Measurements from ENCODE around the gene CLSTN2. TPM values are rescaled to one million over a fixed set of nuclear protein-coding genes. Genes with fewer than 3 reads are reported as not detected.

CLSTN2 gene
- total and polyA plus RNA-seq, 2 of the 4 experiments (the other 2 are of a cell fraction) = under 0.01 to 0.07 TPM

DNA sequence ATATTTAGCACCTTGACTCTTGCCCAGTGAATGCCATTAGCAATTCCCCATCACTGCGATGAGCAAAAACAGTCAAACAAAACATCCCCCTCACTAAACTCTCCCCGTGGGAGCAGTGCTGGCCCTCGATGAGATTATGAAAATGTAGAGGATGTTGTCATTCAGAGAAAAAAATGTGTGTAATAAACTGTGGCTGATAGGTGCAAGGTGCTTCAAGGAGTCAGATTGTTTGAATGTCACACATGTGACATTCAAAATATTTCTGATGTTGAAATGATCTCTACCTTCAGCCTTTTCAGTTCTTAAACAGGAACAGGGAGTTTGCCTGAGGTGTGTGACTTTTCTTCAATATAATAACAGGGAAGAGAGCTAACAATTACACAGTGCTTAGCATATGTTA is 461.1 kb downstream of the CLSTN2 start (continued):
- no peak for TF ChIP-seq NFE2L2 (IDR thresholded peaks at IDR 0.05; ENCODE audit: low read depth, low read length)
- TF ChIP-seq MXI1 (IDR thresholded peaks at IDR 0.05; ENCODE audit: borderline replicate concordance, low read depth, low read length) = no peak
- TF ChIP-seq CHD1 (IDR thresholded peaks at IDR 0.05; ENCODE audit: low read depth, low read length) = no peak
- TF ChIP-seq MAZ (IDR thresholded peaks at IDR 0.05; ENCODE audit: borderline replicate concordance, low read depth, low read length) = no peak
- TF ChIP-seq FOS (IDR thresholded peaks at IDR 0.05; ENCODE audit: low read depth, low read length) = no peak
- TF ChIP-seq POLR2A (IDR thresholded peaks at IDR 0.05; ENCODE audit: low read depth, low read length) = no peak
- TF ChIP-seq MAFK (IDR thresholded peaks at IDR 0.05; ENCODE audit: low read depth, low read length) = no peak
- no peak for TF ChIP-seq RAD21 (IDR thresholded peaks at IDR 0.05; ENCODE audit: low read length)

DNA sequence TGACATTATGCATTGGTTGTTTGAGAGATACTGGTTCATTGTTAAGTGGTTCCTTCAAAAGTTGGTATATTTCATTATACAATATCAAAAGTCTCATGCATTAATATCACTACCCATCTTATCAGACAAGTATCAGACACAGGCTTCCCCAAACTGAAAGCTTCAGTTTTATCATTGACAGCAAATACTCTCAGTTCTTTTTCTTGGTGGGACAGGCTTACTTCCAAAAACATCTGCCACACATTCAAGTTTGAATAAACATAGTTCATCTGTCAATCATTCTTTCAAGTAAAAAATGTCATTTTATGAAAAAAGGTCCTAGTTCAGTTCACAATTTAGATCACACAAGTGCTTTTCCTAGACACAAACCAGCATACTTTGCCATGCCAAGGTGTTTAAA is 462.9 kb downstream of the CLSTN2 start:
- H3K14ac ChIP-seq (replicated peaks; ENCODE audit: low read depth, low read length) = no peak overlapping the region
- H2AFZ ChIP-seq (replicated peaks; ENCODE audit: low read length, poor library complexity) = no peak overlapping the region
- no peak overlapping the region for H2BK5ac ChIP-seq (ENCODE audit: low read depth, low read length, poor library complexity, severe bottlenecking)
- no peak overlapping the region for H3K4me3 ChIP-seq (ENCODE audit: insufficient read depth, low read depth, low read length)
- POLR2A ChIA-PET (ENCODE audit: unreplicated experiment) = no interaction called here
- CTCF ChIA-PET = no interaction called here
- ATAC-seq (ENCODE audit: low read depth) = no peak
- H2BK15ac ChIP-seq (ENCODE audit: low read depth, low read length) = no peak overlapping the region
- no peak overlapping the region for H4K8ac ChIP-seq (ENCODE audit: low read depth in 2 of 2, low read length in 2 of 2)
- H4K91ac ChIP-seq (ENCODE audit: insufficient read depth, low read depth, low read length) = no peak overlapping the region
- H3K27me3 ChIP-seq (ENCODE audit: control insufficient read depth, insufficient read depth, low read length) = no peaks in the 10 kb centered on the region
- DNase-seq = no peak
- intact Hi-C loops (cut with micrococcal nuclease) = no loop called here
- H3K18ac ChIP-seq (ENCODE audit: low read depth, low read length) = no peak overlapping the region
- H3K4me1 ChIP-seq (ENCODE audit: control insufficient read depth, insufficient read depth, low read length) = no peaks in the 10 kb centered on the region
- H3K79me1 ChIP-seq (ENCODE audit: low read depth in 1 of 2, low read length in 2 of 2) = no peaks in the 10 kb centered on the region
- no peak overlapping the region for H3K4me2 ChIP-seq (ENCODE audit: low read depth, low read length)
- no TSS peak for BruUV-seq (replicated peaks)
- H2BK120ac ChIP-seq (ENCODE audit: low read depth, low read length) = no peak overlapping the region
- in situ Hi-C loops (cut with MboI; ENCODE audit: low sequenced_read_pairs) = no loop called here
- H3K27ac ChIP-seq (ENCODE audit: insufficient read depth, low read length) = no peak overlapping the region
- no peak overlapping the region for H4K5ac ChIP-seq (ENCODE audit: low read depth, low read length)
- H4K20me1 ChIP-seq (ENCODE audit: insufficient read depth, low read length) = no peaks in the 10 kb centered on the region
- no peak overlapping the region for H3K4ac ChIP-seq (ENCODE audit: low read depth, low read length)
- no peaks in the 10 kb centered on the region for H3K36me3 ChIP-seq (ENCODE audit: control insufficient read depth, insufficient read depth, low read length)
- no peak overlapping the region for H3K56ac ChIP-seq (ENCODE audit: extremely low read depth, insufficient read depth, low read length)
- H2AK5ac ChIP-seq (ENCODE audit: low read depth, low read length) = no peak overlapping the region
- no peaks in the 10 kb centered on the region for H3K9me3 ChIP-seq (ENCODE audit: control insufficient read depth, insufficient read depth, low read length)
- no peak overlapping the region for H3K23ac ChIP-seq (ENCODE audit: low read depth, low read length)
- H3K9ac ChIP-seq (ENCODE audit: low read depth, low read length) = no peak overlapping the region
- H3K9me1 ChIP-seq (ENCODE audit: insufficient read depth, low read length) = no peaks in the 10 kb centered on the region
- dilution Hi-C loops (cut with HindIII; ENCODE audit: low sequenced_read_pairs, unreplicated experiment) = no loop called here
- H2BK20ac ChIP-seq (ENCODE audit: low read depth, low read length) = no peak overlapping the region
- no peak overlapping the region for H2AK9ac ChIP-seq (replicated peaks; ENCODE audit: low read depth, low read length, poor library complexity)
- TF ChIP-seq CEBPB (IDR thresholded peaks at IDR 0.05; ENCODE audit: low read depth, low read length) = no peak
- TF ChIP-seq MAZ (IDR thresholded peaks at IDR 0.05; ENCODE audit: borderline replicate concordance, low read depth, low read length) = no peak
- TF ChIP-seq, protein P1, sequence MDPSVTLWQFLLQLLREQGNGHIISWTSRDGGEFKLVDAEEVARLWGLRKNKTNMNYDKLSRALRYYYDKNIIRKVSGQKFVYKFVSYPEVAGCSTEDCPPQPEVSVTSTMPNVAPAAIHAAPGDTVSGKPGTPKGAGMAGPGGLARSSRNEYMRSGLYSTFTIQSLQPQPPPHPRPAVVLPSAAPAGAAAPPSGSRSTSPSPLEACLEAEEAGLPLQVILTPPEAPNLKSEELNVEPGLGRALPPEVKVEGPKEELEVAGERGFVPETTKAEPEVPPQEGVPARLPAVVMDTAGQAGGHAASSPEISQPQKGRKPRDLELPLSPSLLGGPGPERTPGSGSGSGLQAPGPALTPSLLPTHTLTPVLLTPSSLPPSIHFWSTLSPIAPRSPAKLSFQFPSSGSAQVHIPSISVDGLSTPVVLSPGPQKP (IDR thresholded peaks at IDR 0.05; ENCODE audit: borderline replicate concordance, low read depth, low read length) = no peak
- no peak for TF ChIP-seq NFE2L2 (IDR thresholded peaks at IDR 0.05; ENCODE audit: low read depth, low read length)
- TF ChIP-seq MXI1 (IDR thresholded peaks at IDR 0.05; ENCODE audit: borderline replicate concordance, low read depth, low read length) = no peak
- no peak for TF ChIP-seq BHLHE40 (IDR thresholded peaks at IDR 0.05; ENCODE audit: low read depth, low read length)
- TF ChIP-seq RFX5 (IDR thresholded peaks at IDR 0.05; ENCODE audit: low read depth, low read length) = no peak
- TF ChIP-seq SMC3 (IDR thresholded peaks at IDR 0.05; ENCODE audit: low read depth, low read length) = no peak
- no peak for TF ChIP-seq MAFK (IDR thresholded peaks at IDR 0.05; ENCODE audit: low read depth, low read length)
- no peak for TF ChIP-seq CHD1 (IDR thresholded peaks at IDR 0.05; ENCODE audit: low read depth, low read length)
- TF ChIP-seq, protein P2, sequence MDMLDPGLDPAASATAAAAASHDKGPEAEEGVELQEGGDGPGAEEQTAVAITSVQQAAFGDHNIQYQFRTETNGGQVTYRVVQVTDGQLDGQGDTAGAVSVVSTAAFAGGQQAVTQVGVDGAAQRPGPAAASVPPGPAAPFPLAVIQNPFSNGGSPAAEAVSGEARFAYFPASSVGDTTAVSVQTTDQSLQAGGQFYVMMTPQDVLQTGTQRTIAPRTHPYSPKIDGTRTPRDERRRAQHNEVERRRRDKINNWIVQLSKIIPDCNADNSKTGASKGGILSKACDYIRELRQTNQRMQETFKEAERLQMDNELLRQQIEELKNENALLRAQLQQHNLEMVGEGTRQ (IDR thresholded peaks at IDR 0.05; ENCODE audit: low read depth, low read length) = no peak
- TF ChIP-seq, protein P3, sequence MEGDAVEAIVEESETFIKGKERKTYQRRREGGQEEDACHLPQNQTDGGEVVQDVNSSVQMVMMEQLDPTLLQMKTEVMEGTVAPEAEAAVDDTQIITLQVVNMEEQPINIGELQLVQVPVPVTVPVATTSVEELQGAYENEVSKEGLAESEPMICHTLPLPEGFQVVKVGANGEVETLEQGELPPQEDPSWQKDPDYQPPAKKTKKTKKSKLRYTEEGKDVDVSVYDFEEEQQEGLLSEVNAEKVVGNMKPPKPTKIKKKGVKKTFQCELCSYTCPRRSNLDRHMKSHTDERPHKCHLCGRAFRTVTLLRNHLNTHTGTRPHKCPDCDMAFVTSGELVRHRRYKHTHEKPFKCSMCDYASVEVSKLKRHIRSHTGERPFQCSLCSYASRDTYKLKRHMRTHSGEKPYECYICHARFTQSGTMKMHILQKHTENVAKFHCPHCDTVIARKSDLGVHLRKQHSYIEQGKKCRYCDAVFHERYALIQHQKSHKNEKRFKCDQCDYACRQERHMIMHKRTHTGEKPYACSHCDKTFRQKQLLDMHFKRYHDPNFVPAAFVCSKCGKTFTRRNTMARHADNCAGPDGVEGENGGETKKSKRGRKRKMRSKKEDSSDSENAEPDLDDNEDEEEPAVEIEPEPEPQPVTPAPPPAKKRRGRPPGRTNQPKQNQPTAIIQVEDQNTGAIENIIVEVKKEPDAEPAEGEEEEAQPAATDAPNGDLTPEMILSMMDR (conservative IDR thresholded peaks at IDR 0.05; ENCODE audit: low read depth, low read length) = no peak
- no peak for TF ChIP-seq FOS (IDR thresholded peaks at IDR 0.05; ENCODE audit: low read depth, low read length)

Measured in IMR-90 (cell line).